Adrenal gland (tissue), 12 donors: Measurements from ENCODE around the gene DPM1. TPM values are rescaled to one million over a fixed set of nuclear protein-coding genes. Genes with fewer than 3 reads are reported as not detected.

Experiments used
- DNase-seq, 7 donors: peaks; one replicate each; pipeline ENCODE4 v3.0.0-alpha.2; 2019 to 2020
- H3K27ac ChIP-seq, 5 donors: fragments of 200-600 bp; sonication (generic) in 4 of 5; 1 replicate in 3 of 5; 2 replicates in 2 of 5; pipeline versions ENCODE4 v1.5.1 to v1.8.0; 2016 to 2020; ENCODE audit warnings: mild to moderate bottlenecking in 1 of 5
- H3K27me3 ChIP-seq: fragments of 200-600 bp; 2 replicates; pipeline ENCODE4 v1.8.0; 2021
- H3K36me3 ChIP-seq, 2 donors: fragments of 200-600 bp; replicated peaks in 1 of 2; 1 replicate in 1 of 2; 2 replicates in 1 of 2; pipeline versions ENCODE4 v1.5.1 to v1.8.0; 2018 to 2022
- H3K4me1 ChIP-seq, 2 donors: fragments of 200-600 bp; replicated peaks in 1 of 2; 1 replicate in 1 of 2; 2 replicates in 1 of 2; pipeline versions ENCODE4 v1.5.1 to v1.8.0; 2018 to 2021
- H3K4me3 ChIP-seq, 4 donors: fragments of 200-600 bp; sonication (generic) in 3 of 4; one replicate each; pipeline ENCODE4 v1.5.1; 2016 to 2018
- H3K9me3 ChIP-seq, 3 donors: fragments of 200-600 bp; sonication (generic) in 1 of 3; replicated peaks in 1 of 3; 1 replicate in 2 of 3; 2 replicates in 1 of 3; pipeline versions ENCODE4 v1.5.1 to v1.8.0; 2016 to 2021
- CTCF ChIP-seq, 6 experiments: fragments of 450-650 bp in 4 of 6; fragments of 200-600 bp in 2 of 6; sonication (generic) in 1 of 6; IDR thresholded peaks; 1 replicate in 5 of 6; 2 replicates in 1 of 6; pipeline versions ENCODE4 v1.5.1 to v1.8.0; 2016 to 2021; ENCODE audit warnings: antibody characterized with exemption in 6 of 6, mild to moderate bottlenecking in 2 of 6, moderate library complexity in 1 of 6
- POLR2A ChIP-seq, 2 donors: fragments of 450-650 bp; IDR thresholded peaks; one replicate each; pipeline ENCODE4 v1.6.1; 2017; ENCODE audit warnings: antibody characterized with exemption in 2 of 2, mild to moderate bottlenecking in 2 of 2, moderate library complexity in 1 of 2
- WGBS, 4 donors: extraction: QIAGEN DNeasy Blood & Tissue Kit in 2 of 4; methylation state at CpG; one replicate each; pipeline versions ENCODE4 v1.1.5 to v1.1.7; 2013 to 2017; 5-methylcytosine and 5-hydroxymethylcytosine counted together
- intact Hi-C, 2 donors: fragments of 100-400 bp; cut with DNase I; formaldehyde crosslinking; loops; one replicate each; pipeline versions ENCODE4 v1.14.1 to v1.15.0; 2022 to 2023
- polyA plus RNA-seq, 3 donors: library from polyadenylated mRNA; stranded (reverse); fragments of 200-250 nt in 2 of 3; fragments of 350-450 nt in 1 of 3; fragmentation: Illumina TruSeq in 1 of 3; extraction: RNeasy Lipid Tissue Mini Kit (QIAGEN cat#74804) in 1 of 3; gene quantifications; one replicate each; pipeline ENCODE4 v1.2.3, GENCODE V29; 2013 to 2014
- total RNA-seq, 9 donors: library from RNA; depleted of rRNA in 4 of 9; stranded (reverse); fragments of >200 nt in 4 of 9; fragments of 120-200 nt in 1 of 9; fragmentation: NEBNext Ultra II Directional in 1 of 9; extraction: Animal tissue kit (Norgen Biotek cat#: 25700) in 1 of 9; gene quantifications; one replicate each; pipeline versions ENCODE4 v1.1.0 to v1.2.4, GENCODE V29; 2013 to 2023
- donor health status: healthy with polysubstance abuse.
- donor health status: Bipolar disorder and iron deficiency.
- donor health status: DM: yes; HTN: yes; CAD: no.
- donor health status: DM: no; HTN: no; CAD: no.
- donor health status: DM: no; HTN: no; CAD: no.
- donor health status: DM: yes; HTN: yes; CAD: no.

Gene DPM1
- total and polyA plus RNA-seq, 12 donors = 21.0 to 145 (median 42.9) TPM

- intact Hi-C loops = no loop called here
- TF ChIP-seq POLR2A (IDR thresholded peaks at IDR 0.05) (no peak), CTCF (IDR thresholded peaks at IDR 0.05) (no peak)
- no peaks in the 10 kb centered on the region for H3K9me3 ChIP-seq
- peaks cover 0 to 8% of the 10 kb centered on the region in 2 donors for H3K4me1 ChIP-seq
- no peak overlapping the region for H3K27ac ChIP-seq
- peaks cover 0 to 55% of the 10 kb centered on the region in 2 donors for H3K36me3 ChIP-seq
- 88 to 99% (median 97%) methylated on average over 8 of the region's 8 CpGs for WGBS, 4 donors
- DNase-seq = no peak
- no peak overlapping the region for H3K4me3 ChIP-seq
- H3K27me3 ChIP-seq = no peaks in the 10 kb centered on the region
These were observed 65.9 kb downstream of the DPM1 start for GRCh38 chr20:50892394-50892793.

GRCh38 chr20:50891138-50891537, 67.2 kb downstream of the DPM1 start:
- Histone ChIP-seq H3K9me3 (no peaks in the 10 kb centered on the region), H3K4me3 (no peak overlapping the region), H3K27me3 (no peaks in the 10 kb centered on the region), H3K27ac (no peak overlapping the region), H3K4me1 (peaks cover 0 to 8% of the 10 kb centered on the region in 2 donors), H3K36me3 (peaks cover 0 to 44% of the 10 kb centered on the region in 2 donors)
- DNase-seq = peak in 2 of 7 donors; percentile 21 to 58
- intact Hi-C loops = no loop called here
- WGBS, 4 donors = 68 to 80% (median 74%) methylated on average over 3 to 5 of the region's 5 CpGs
- TF ChIP-seq POLR2A (IDR thresholded peaks at IDR 0.05) (no peak), CTCF (IDR thresholded peaks at IDR 0.05) (no peak)

- TF ChIP-seq POLR2A (IDR thresholded peaks at IDR 0.05) (no peak), CTCF (IDR thresholded peaks at IDR 0.05) (no peak)
- Histone ChIP-seq H3K4me1 (peaks cover 0 to 8% of the 10 kb centered on the region in 2 donors), H3K4me3 (no peak overlapping the region), H3K9me3 (no peaks in the 10 kb centered on the region), H3K36me3 (peaks cover 0 to 13% of the 10 kb centered on the region in 2 donors), H3K27me3 (no peaks in the 10 kb centered on the region), H3K27ac (no peak overlapping the region)
- WGBS, 4 donors = 86 to 96% (median 93%) methylated on average over 3 of the region's 3 CpGs
- DNase-seq = no peak
- intact Hi-C loops = no loop called here
These were observed 70.8 kb downstream of the DPM1 start for GRCh38 chr20:50887576-50887975.

- DNase-seq = no peak
- intact Hi-C loops = no loop called here
- TF ChIP-seq CTCF (IDR thresholded peaks at IDR 0.05) (no peak), POLR2A (IDR thresholded peaks at IDR 0.05) (no peak)
- WGBS, 4 donors = 84 to 90% (median 87%) methylated on average over 10 to 12 of the region's 12 CpGs
- Histone ChIP-seq H3K4me1 (peaks cover 0 to 5% of the 10 kb centered on the region in 2 donors), H3K9me3 (no peaks in the 10 kb centered on the region), H3K4me3 (no peak overlapping the region), H3K27ac (no peak overlapping the region), H3K27me3 (no peaks in the 10 kb centered on the region), H3K36me3 (peaks cover 0 to 3% of the 10 kb centered on the region in 2 donors)
These were observed 72.0 kb downstream of the DPM1 start for GRCh38 chr20:50886184-50886790.
